ENCODE data around the gene ZNF574. TPM values are rescaled to one million over a fixed set of nuclear protein-coding genes. Genes with fewer than 3 reads are reported as not detected.

The ZNF574 gene
- total and polyA plus RNA-seq, 2 of the 8 experiments (the other 6 are each of a cell fraction or from before 2014, with no cell fraction given): 27.0 to 38.8 TPM

- H4K8ac ChIP-seq (ENCODE audit: extremely low read depth, insufficient read depth, low read length): no peak overlapping the region
- no peaks in the 10 kb centered on the region for H3K23me2 ChIP-seq (ENCODE audit: low read depth, low read length)
- no peaks in the 10 kb centered on the region for H3K36me3 ChIP-seq (ENCODE audit: control insufficient read depth in 2 of 4, insufficient read depth in 4 of 4, low read length in 3 of 4)
- no peaks in the 10 kb centered on the region for H3K27me3 ChIP-seq (replicated peaks in 1 of 4; ENCODE audit: control insufficient read depth in 3 of 4, extremely low read depth in 1 of 4, insufficient read depth in 3 of 4, low read length in 3 of 4)
- no peaks in the 10 kb centered on the region for H3K79me2 ChIP-seq (ENCODE audit: control insufficient read depth in 1 of 2, insufficient read depth in 2 of 2, low read length in 2 of 2)
- H2AFZ ChIP-seq (ENCODE audit: low read length): no peak overlapping the region
- no peak for DNase-seq (ENCODE audit: low read depth in 1 of 2, low spot score in 2 of 2)
- H3K4me1 ChIP-seq (replicated peaks in 1 of 4; ENCODE audit: control insufficient read depth in 3 of 4, insufficient read depth in 4 of 4, low read length in 3 of 4): peaks cover 8 to 12% (median 10%) of the 10 kb centered on the region in 4 experiments
- no peak overlapping the region for H4K5ac ChIP-seq (ENCODE audit: insufficient read length, low read depth, low read length)
- no peak overlapping the region for H2BK120ac ChIP-seq (replicated peaks; ENCODE audit: low read depth, low read length)
- no peak for FAIRE-seq
- no peak overlapping the region for H3K4me3 ChIP-seq (ENCODE audit: extremely low read depth in 1 of 4, insufficient read depth in 2 of 4, low read depth in 3 of 4, low read length in 4 of 4)
- peak overlapping the region; percentile 10; the same call in 1 of the 2 replicates for H2BK15ac ChIP-seq (ENCODE audit: low read length)
- no peak overlapping the region for H2BK12ac ChIP-seq (ENCODE audit: low read depth, low read length)
- H2BK5ac ChIP-seq (ENCODE audit: low read depth, low read length): no peak overlapping the region
- no peaks in the 10 kb centered on the region for H3K9me3 ChIP-seq (ENCODE audit: insufficient read depth in 2 of 2, low read depth in 1 of 2, low read length in 1 of 2)
- no peak overlapping the region for H3K23ac ChIP-seq (ENCODE audit: insufficient read length)
- no peaks in the 10 kb centered on the region for H3K79me1 ChIP-seq (ENCODE audit: low read depth, low read length)
- no peak overlapping the region for H3K9ac ChIP-seq (replicated peaks in 1 of 4; ENCODE audit: extremely low read depth in 1 of 4, low read depth in 3 of 4, low read length in 3 of 4)
- POLR2A ChIA-PET (ENCODE audit: partially characterized antibody): interaction anchor here (1.1 to 1.6 kb wide), 7 partner anchors 13 to 256 kb away, joined by 3 to 7 read pairs (median 4); partner anchors contain the start of genes POU2F2 and ZNF574
- H4K20me1 ChIP-seq (replicated peaks in 1 of 2; ENCODE audit: control insufficient read depth in 1 of 2, insufficient read depth in 2 of 2, low read length in 2 of 2): no peaks in the 10 kb centered on the region
- H3K14ac ChIP-seq (ENCODE audit: insufficient read length): no peak overlapping the region
- CTCF ChIA-PET (ENCODE audit: partially characterized antibody): interaction anchor here (0.7 to 8.5 kb wide), 25 partner anchors 9 to 332 kb away, joined by 3 to 146 read pairs (median 4); partner anchors contain the start of genes GSK3A and POU2F2
- H3K4ac ChIP-seq (replicated peaks; ENCODE audit: insufficient read length, low read depth, low read length): no peak overlapping the region
- 73% methylated on average over 7 of the region's 7 CpGs; no CpG with 5 or more reads in 1 of the 2 experiments for whole genome bisulfite sequencing, 2 experiments (ENCODE audit: extremely low coverage in 1 of 2, insufficient coverage in 1 of 2, insufficient read length in 1 of 2, insufficient replicate concordance in 2 of 2, low coverage in 1 of 2, low lambda C conversion rate in 2 of 2, missing lambda C conversion rate in 1 of 2)
- H3K4me2 ChIP-seq (ENCODE audit: insufficient read depth in 1 of 2, low read depth in 2 of 2, low read length in 2 of 2): peak overlapping the region in 1 of 2 experiments; percentile 6; a peak in 1 of 4 replicates
- no peak overlapping the region for H3K27ac ChIP-seq (ENCODE audit: low read depth, low read length)
- H4K91ac ChIP-seq (replicated peaks; ENCODE audit: insufficient read length, low read length): no peak overlapping the region
- H2AK5ac ChIP-seq (ENCODE audit: low read depth, low read length): no peak overlapping the region
- H2BK20ac ChIP-seq (ENCODE audit: low read length): no peak overlapping the region; the same call in 1 of the 2 replicates
- H3K18ac ChIP-seq (ENCODE audit: extremely low read depth, low read length): no peak overlapping the region
- no peak for TF ChIP-seq CBX5 (IDR thresholded peaks at IDR 0.05; ENCODE audit: low read depth, low read length)
- TF ChIP-seq CEBPB (IDR thresholded peaks at IDR 0.05; ENCODE audit: low read depth, low read length): no peak
- no peak for TF ChIP-seq RAD21 (IDR thresholded peaks at IDR 0.05 in 1 of 2, conservative IDR thresholded peaks at IDR 0.05 in 1 of 2; ENCODE audit: low read depth in 2 of 2, low read length in 2 of 2)
- no peak for TF ChIP-seq GABPA (IDR thresholded peaks at IDR 0.05; ENCODE audit: borderline replicate concordance, insufficient read depth, low read length)
- no peak for TF ChIP-seq SRF (IDR thresholded peaks at IDR 0.05; ENCODE audit: low read depth, low read length)
- no peak for TF ChIP-seq ASH2L (IDR thresholded peaks at IDR 0.05; ENCODE audit: low read length)
- TF ChIP-seq ATF2 (IDR thresholded peaks at IDR 0.05; ENCODE audit: low read length): no peak
- TF ChIP-seq JUND (IDR thresholded peaks at IDR 0.05; ENCODE audit: low read length): no peak
- no peak for TF ChIP-seq MAX (IDR thresholded peaks at IDR 0.05)
- TF ChIP-seq TBP (IDR thresholded peaks at IDR 0.05; ENCODE audit: low read depth, low read length): no peak
- no peak for TF ChIP-seq SIX5 (IDR thresholded peaks at IDR 0.05; ENCODE audit: low read depth, low read length)
- no peak for TF ChIP-seq EGR1 (IDR thresholded peaks at IDR 0.05; ENCODE audit: borderline replicate concordance, low read depth, low read length)
- no peak for TF ChIP-seq HDAC6 (IDR thresholded peaks at IDR 0.05; ENCODE audit: low read depth, low read length)
- no peak overlapping the region for H3K56ac ChIP-seq (replicated peaks; ENCODE audit: insufficient read length, low read depth, low read length)
Measured at GRCh38 chr19:42114412-42114811, 38.4 kb downstream of the ZNF574 start.
